HG02759 (cell line): ENCODE measurements around the gene RBM18.

Source experiments
- ATAC-seq: cut with Tn5 transposase; IDR thresholded peaks from one replicate; pipeline ENCODE4 v1.9.1; 2021; ENCODE audit warnings: mild to moderate bottlenecking, moderate library complexity; ENCODE audit not compliant: unreplicated experiment

The RBM18 gene

GRCh38 chr9:122261469-122261881 lies 3.2 kb downstream of the RBM18 start:
- no peak for ATAC-seq

GRCh38 chr9:122258886-122259415 lies 5.7 kb downstream of the RBM18 start:
- ATAC-seq: no peak

- no peak for ATAC-seq
Observed at GRCh38 chr9:122256206-122256605, 8.4 kb downstream of the RBM18 start.

- ATAC-seq: no peak
Observed at GRCh38 chr9:122254761-122255160, 9.9 kb downstream of the RBM18 start.

GRCh38 chr9:122252796-122253195 lies 11.8 kb downstream of the RBM18 start:
- no peak for ATAC-seq

GRCh38 chr9:122251351-122251750 lies 13.3 kb downstream of the RBM18 start:
- no peak for ATAC-seq

GRCh38 chr9:122248448-122248865 lies 16.2 kb downstream of the RBM18 start:
- ATAC-seq: no peak

GRCh38 chr9:122246666-122247065 lies 18.0 kb downstream of the RBM18 start:
- ATAC-seq: no peak

- ATAC-seq: no peak
Observed at GRCh38 chr9:122244349-122244748, 20.3 kb downstream of the RBM18 start.

GRCh38 chr9:122239722-122240121 lies 24.9 kb downstream of the RBM18 start:
- no peak for ATAC-seq

- no peak for ATAC-seq
Observed at GRCh38 chr9:122236681-122237080, 28.0 kb downstream of the RBM18 start.

GRCh38 chr9:122234022-122234748 lies 30.5 kb downstream of the RBM18 start:
- no peak for ATAC-seq

- no peak for ATAC-seq
Observed at GRCh38 chr9:122232796-122233306, 31.8 kb downstream of the RBM18 start.

GRCh38 chr9:122229485-122229837 lies 35.2 kb downstream of the RBM18 start:
- no peak for ATAC-seq

- ATAC-seq: no peak
Observed at GRCh38 chr9:122228568-122229484, 35.8 kb downstream of the RBM18 start, which contains the start of gene LHX6. LHX6 (minus strand) TSS chr9:122228957; CDS start chr9:122228740, 217 bp downstream.

- ATAC-seq: no peak
Observed at GRCh38 chr9:122228191-122228567, 36.5 kb downstream of the RBM18 start.

- ATAC-seq: no peak
Observed at GRCh38 chr9:122227575-122227900, 37.1 kb downstream of the RBM18 start.

- no peak for ATAC-seq
Observed at GRCh38 chr9:122226758-122227574, 37.7 kb downstream of the RBM18 start.

GRCh38 chr9:122226142-122226757 lies 38.4 kb downstream of the RBM18 start:
- no peak for ATAC-seq
